Progenitor cell of endocrine pancreas (in vitro differentiated cells): ENCODE data around the gene COL20A1. TPM values are rescaled to one million over a fixed set of nuclear protein-coding genes. Genes with fewer than 3 reads are reported as not detected.

Experiments used
- DNase-seq: peaks from one replicate; pipeline ENCODE4 v3.0.0; 2021; ENCODE audit warnings: low spot score; ENCODE audit not compliant: unreplicated experiment
- H3K27ac Mint-ChIP-seq: 2 replicates; pipeline ENCODE4 v1.8.0; 2021; ENCODE audit warnings: mild to moderate bottlenecking, moderate library complexity, mixed read lengths
- H3K27me3 Mint-ChIP-seq: 2 replicates; pipeline ENCODE4 v1.8.0; 2021; ENCODE audit warnings: mixed read lengths
- H3K36me3 Mint-ChIP-seq: 2 replicates; pipeline ENCODE4 v1.8.0; 2022; ENCODE audit warnings: mixed read lengths; ENCODE audit not compliant: insufficient read depth
- H3K4me1 Mint-ChIP-seq: 2 replicates; pipeline ENCODE4 v1.8.0; 2021; ENCODE audit warnings: low read depth, mixed read lengths
- H3K4me3 Mint-ChIP-seq: 2 replicates; pipeline ENCODE4 v1.8.0; 2021; ENCODE audit warnings: low read depth, mild to moderate bottlenecking, moderate library complexity, mixed read lengths
- H3K9me3 Mint-ChIP-seq: 2 replicates; pipeline ENCODE4 v1.8.0; 2021; ENCODE audit warnings: low read depth, mixed read lengths
- total RNA-seq: library from RNA; stranded (reverse); gene quantifications from 2 replicates; pipeline ENCODE4 v1.2.1, GENCODE V29; 2021
- TF ChIP-seq, protein P1 (sequence below): fragments of 200-600 bp; sonication (generic); IDR thresholded peaks from one replicate; pipeline ENCODE4 v1.5.0; 2021; ENCODE audit warnings: antibody characterized with exemption, mild to moderate bottlenecking; ENCODE audit not compliant: unreplicated experiment

Gene COL20A1
- total RNA-seq, 1 donor from 2014 or later: 0.24 TPM

DNA sequence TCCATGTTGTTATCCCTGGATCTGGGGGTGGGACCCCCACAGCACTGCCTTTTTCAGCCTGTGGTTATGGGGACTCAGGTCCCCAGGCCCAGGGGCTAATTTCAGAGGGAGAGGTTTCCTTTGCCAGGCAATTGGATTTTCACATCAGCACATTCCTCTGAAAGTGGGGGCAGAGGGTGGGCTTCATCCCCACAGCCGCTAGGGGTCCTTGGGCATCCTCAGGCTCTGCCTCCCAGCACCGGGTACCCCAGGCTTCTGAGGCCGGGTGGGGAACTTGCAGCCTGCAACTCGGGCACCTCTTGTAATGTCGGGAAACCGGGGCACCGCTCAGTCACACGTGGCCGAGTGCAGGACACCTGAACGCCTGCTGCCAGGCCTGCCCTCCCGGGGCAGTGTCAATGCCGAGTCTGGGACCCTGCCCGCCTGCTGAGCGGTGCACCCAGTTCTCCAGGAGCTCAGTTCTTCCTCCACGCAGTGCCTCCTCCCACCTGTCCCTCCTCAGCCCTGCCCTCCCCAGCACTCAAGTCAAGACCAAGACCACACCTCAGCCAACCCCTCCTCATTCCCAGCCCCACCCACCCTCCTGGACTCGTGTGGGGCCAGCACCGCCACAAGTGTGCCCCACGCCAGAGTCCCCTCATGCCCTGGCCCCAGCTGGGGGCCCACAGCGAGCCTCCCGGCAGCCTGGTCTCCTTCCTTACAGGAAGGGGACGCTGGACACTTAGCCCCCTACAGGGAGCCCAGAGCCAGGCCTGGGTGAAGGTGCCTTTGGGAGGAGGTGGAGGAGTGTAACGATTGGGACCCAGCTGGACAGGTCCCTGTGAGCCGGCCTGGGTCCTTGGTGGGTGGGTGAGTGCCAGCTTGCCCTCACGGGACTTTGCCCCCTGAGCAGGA lies 77.0 kb downstream of the COL20A1 start:
- TF ChIP-seq, protein P1, sequence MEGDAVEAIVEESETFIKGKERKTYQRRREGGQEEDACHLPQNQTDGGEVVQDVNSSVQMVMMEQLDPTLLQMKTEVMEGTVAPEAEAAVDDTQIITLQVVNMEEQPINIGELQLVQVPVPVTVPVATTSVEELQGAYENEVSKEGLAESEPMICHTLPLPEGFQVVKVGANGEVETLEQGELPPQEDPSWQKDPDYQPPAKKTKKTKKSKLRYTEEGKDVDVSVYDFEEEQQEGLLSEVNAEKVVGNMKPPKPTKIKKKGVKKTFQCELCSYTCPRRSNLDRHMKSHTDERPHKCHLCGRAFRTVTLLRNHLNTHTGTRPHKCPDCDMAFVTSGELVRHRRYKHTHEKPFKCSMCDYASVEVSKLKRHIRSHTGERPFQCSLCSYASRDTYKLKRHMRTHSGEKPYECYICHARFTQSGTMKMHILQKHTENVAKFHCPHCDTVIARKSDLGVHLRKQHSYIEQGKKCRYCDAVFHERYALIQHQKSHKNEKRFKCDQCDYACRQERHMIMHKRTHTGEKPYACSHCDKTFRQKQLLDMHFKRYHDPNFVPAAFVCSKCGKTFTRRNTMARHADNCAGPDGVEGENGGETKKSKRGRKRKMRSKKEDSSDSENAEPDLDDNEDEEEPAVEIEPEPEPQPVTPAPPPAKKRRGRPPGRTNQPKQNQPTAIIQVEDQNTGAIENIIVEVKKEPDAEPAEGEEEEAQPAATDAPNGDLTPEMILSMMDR: peak; percentile 16
- no peaks in the 10 kb centered on the region for H3K9me3 Mint-ChIP-seq
- H3K36me3 Mint-ChIP-seq: no peaks in the 10 kb centered on the region
- H3K27ac Mint-ChIP-seq: no peak overlapping the region
- H3K4me1 Mint-ChIP-seq: peaks cover 2% of the 10 kb centered on the region
- no peak overlapping the region for H3K4me3 Mint-ChIP-seq
- no peaks in the 10 kb centered on the region for H3K27me3 Mint-ChIP-seq
- DNase-seq: no peak

DNA sequence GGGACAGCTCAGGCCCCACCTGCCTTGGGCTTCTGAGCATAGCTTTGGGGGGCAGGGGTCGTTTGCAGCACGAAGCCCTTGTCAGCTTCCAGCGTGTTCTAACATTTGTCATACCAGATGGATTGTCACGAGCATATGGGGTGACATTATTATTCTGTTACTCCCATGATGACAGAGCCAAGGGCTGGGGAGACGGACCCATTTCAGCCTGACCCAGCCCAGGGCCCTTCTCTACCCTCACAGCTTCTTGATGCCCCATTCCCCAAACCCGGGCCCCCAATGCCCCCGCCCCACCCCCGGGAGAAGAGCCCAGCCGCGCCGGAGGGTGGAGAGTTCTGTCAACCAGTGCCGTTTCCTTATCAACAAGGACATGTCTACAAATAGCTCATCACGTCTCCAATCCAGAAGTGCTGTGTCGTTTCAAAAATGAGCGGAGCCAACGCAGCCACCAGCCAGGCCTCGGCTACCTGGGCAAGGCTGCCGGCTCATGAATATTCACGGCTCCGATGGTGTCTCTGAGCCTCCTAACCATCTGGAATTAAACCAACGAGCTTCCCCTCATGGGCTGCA lies 77.7 kb downstream of the COL20A1 start:
- H3K27me3 Mint-ChIP-seq: no peaks in the 10 kb centered on the region
- H3K9me3 Mint-ChIP-seq: no peaks in the 10 kb centered on the region
- TF ChIP-seq, protein P1: no peak
- H3K27ac Mint-ChIP-seq: no peak overlapping the region
- H3K4me1 Mint-ChIP-seq: peaks cover 2% of the 10 kb centered on the region
- H3K4me3 Mint-ChIP-seq: no peak overlapping the region
- no peak for DNase-seq
- no peaks in the 10 kb centered on the region for H3K36me3 Mint-ChIP-seq

DNA sequence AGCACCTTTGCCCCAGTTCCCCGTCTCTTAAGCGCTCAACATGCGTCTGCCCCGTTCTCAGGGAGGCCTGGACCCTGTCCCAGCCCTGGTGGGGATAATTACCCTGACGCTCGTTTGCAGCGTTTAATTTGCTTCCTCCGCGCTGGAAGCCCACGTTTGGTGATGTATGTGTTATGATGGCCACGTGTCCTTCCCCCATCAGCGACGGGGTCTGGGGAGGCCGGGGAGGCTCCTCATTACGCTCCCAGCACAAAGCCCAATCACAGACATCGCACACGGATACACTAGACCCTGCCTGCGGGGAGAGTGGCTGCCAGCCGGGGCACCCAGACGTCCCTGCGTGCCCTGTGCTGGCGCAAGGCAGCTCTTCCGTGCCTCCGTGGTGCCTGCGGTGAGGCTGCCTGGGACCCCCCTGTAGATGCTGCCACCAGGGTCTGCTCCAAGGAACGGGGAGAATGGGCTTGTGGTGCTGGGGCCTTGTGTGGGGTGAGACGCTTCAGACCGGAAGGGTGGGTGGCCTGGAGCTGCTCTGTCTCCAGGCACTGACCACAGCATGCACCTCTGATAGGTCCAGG lies 78.4 kb downstream of the COL20A1 start:
- Mint-ChIP-seq H3K4me1 (peaks cover 5% of the 10 kb centered on the region), H3K27me3 (no peaks in the 10 kb centered on the region), H3K9me3 (no peaks in the 10 kb centered on the region), H3K27ac (no peak overlapping the region), H3K4me3 (no peak overlapping the region), H3K36me3 (no peaks in the 10 kb centered on the region)
- TF ChIP-seq, protein P1: no peak
- no peak for DNase-seq

DNA sequence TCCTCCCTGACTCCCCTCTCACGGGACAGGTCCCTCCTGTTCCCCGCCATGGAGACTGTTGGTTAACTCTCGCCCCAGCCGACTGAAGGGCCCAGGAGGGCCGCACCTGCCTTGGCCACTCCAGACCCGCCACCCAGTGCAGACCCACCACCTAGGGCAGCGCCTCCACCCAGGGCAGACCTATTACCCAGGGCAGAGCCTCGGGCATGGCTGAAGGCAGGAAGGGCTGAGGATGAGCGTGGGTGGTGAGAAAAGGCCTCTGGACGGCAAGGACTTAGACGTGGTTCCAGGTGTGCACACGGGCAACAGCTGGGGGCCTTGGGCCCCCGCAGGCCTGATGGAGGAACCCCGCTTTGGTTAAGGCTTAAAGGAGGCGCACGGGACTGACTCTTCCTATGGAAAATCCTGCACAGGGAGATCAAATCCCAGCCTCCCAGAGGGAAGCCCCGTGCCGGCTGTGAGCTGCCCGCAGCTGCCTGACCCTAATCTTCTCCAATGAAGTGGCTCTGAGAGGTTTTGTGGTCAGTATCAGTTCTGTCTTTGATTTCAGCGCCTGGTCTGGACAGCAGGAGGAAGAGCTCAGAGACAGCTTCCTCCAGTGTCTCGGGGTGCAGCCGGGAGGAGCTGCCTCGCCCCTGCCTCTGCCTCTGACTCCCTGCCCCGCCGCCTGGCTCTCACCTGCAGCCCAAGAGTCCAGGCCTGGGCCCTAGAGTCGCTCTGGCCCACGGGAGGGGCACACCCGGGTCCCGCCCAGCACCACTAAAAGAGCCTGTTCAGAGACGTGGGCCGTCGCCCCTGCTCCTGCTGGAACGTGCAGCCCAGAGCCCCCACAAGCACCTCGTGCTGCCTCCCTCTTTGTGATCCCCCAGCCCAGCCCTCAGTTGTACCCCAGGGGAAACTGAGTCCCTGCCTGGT lies 80.2 kb downstream of the COL20A1 start:
- Mint-ChIP-seq H3K27ac (no peak overlapping the region), H3K4me3 (no peak overlapping the region), H3K27me3 (no peaks in the 10 kb centered on the region), H3K9me3 (no peaks in the 10 kb centered on the region), H3K36me3 (no peaks in the 10 kb centered on the region), H3K4me1 (peaks cover 12% of the 10 kb centered on the region)
- TF ChIP-seq, protein P1: no peak
- no peak for DNase-seq

DNA sequence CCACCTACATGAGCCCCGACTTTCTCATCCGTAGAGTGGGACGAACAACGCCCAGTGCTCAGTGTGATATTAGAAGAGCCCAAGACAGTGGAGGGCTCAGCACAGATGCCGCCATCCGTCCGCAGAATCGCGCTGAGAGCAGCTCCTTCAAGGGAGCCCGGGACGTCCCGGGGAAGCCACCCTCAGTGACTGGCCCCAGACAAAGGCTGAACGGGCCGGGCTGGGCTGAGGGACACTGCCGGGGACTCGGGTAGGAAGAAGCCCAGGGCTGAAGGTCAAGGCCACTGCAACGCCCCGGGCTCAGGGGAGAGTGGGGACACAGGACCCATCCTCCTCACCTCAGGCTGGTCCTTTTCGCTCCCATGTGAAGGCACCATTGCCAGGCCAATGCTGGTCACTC lies 81.0 kb downstream of the COL20A1 start:
- Mint-ChIP-seq H3K27ac (no peak overlapping the region), H3K4me1 (peaks cover 15% of the 10 kb centered on the region), H3K27me3 (no peaks in the 10 kb centered on the region), H3K36me3 (no peaks in the 10 kb centered on the region), H3K9me3 (no peaks in the 10 kb centered on the region), H3K4me3 (no peak overlapping the region)
- no peak for DNase-seq
- TF ChIP-seq, protein P1: no peak
